Measurements from ENCODE around the gene ANTXR1. TPM values are rescaled to one million over a fixed set of nuclear protein-coding genes. Genes with fewer than 3 reads are reported as not detected.

Gene ANTXR1
- total and polyA plus RNA-seq, 2 of the 8 experiments (the other 6 are each of a cell fraction or from before 2014, with no cell fraction given) = 15.8 to 44.3 TPM

DNA sequence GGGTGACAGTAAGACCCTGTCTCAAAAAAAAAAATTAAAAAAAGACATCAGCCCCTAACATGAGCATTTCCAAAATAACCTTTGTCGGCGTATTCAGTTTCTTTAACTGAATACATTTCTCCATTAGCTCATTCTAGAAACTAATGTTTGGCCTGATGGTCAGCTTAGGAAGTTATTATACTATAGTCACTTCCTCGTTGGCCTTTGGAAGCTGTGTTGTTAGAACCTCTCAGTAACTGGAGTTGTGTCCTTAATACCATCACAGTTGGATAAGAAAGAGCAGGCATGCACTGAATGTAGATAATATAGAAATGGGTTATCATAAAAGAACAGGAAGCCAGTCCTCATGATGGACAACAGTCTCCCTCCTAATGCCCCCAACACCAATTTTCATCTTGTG lies 112.8 kb downstream of the ANTXR1 start:
- no peaks in the 10 kb centered on the region; a peak in 1 of 7 replicates for H3K27me3 ChIP-seq (replicated peaks in 1 of 4; ENCODE audit: control insufficient read depth in 3 of 4, extremely low read depth in 1 of 4, insufficient read depth in 3 of 4, low read length in 3 of 4)
- H2BK15ac ChIP-seq (ENCODE audit: low read length) = no peak overlapping the region
- H4K91ac ChIP-seq (replicated peaks; ENCODE audit: insufficient read length, low read length) = no peak overlapping the region
- peaks cover 0 to 8% (median 2%) of the 10 kb centered on the region in 4 experiments; a peak in 2 of 8 replicates for H3K36me3 ChIP-seq (ENCODE audit: control insufficient read depth in 2 of 4, insufficient read depth in 4 of 4, low read length in 3 of 4)
- WGBS, 2 experiments (ENCODE audit: extremely low coverage in 1 of 2, insufficient coverage in 1 of 2, insufficient read length in 1 of 2, insufficient replicate concordance in 2 of 2, low coverage in 1 of 2, low lambda C conversion rate in 2 of 2, missing lambda C conversion rate in 1 of 2) = 92% methylated on average over 3 of the region's 3 CpGs; no CpG with 5 or more reads in 1 of the 2 experiments
- H2BK120ac ChIP-seq (replicated peaks; ENCODE audit: low read depth, low read length) = no peak overlapping the region
- DNase-seq (ENCODE audit: low read depth in 1 of 2, low spot score in 2 of 2) (no peak), FAIRE-seq (no peak)
- H3K4me1 ChIP-seq (replicated peaks in 1 of 4; ENCODE audit: control insufficient read depth in 3 of 4, insufficient read depth in 4 of 4, low read length in 3 of 4) = no peaks in the 10 kb centered on the region
- H3K4ac ChIP-seq (replicated peaks; ENCODE audit: insufficient read length, low read depth, low read length) = no peak overlapping the region
- H3K23me2 ChIP-seq (ENCODE audit: low read depth, low read length) = no peaks in the 10 kb centered on the region
- no peak overlapping the region for H2AFZ ChIP-seq (ENCODE audit: low read length)
- no peak overlapping the region for H3K27ac ChIP-seq (ENCODE audit: low read depth, low read length)
- no peak overlapping the region for H2BK12ac ChIP-seq (ENCODE audit: low read depth, low read length)
- no peak overlapping the region for H4K5ac ChIP-seq (ENCODE audit: insufficient read length, low read depth, low read length)
- H3K9ac ChIP-seq (replicated peaks in 1 of 4; ENCODE audit: extremely low read depth in 1 of 4, low read depth in 3 of 4, low read length in 3 of 4) = no peak overlapping the region
- H3K9me3 ChIP-seq (ENCODE audit: insufficient read depth in 2 of 2, low read depth in 1 of 2, low read length in 1 of 2) = no peaks in the 10 kb centered on the region
- no peaks in the 10 kb centered on the region for H4K20me1 ChIP-seq (replicated peaks in 1 of 2; ENCODE audit: control insufficient read depth in 1 of 2, insufficient read depth in 2 of 2, low read length in 2 of 2)
- H3K4me3 ChIP-seq (ENCODE audit: extremely low read depth in 1 of 4, insufficient read depth in 2 of 4, low read depth in 3 of 4, low read length in 4 of 4) = no peak overlapping the region
- no peak overlapping the region for H4K8ac ChIP-seq (ENCODE audit: extremely low read depth, insufficient read depth, low read length)
- no peak overlapping the region for H2BK20ac ChIP-seq (ENCODE audit: low read length)
- no peaks in the 10 kb centered on the region for H3K79me1 ChIP-seq (ENCODE audit: low read depth, low read length)
- H2AK5ac ChIP-seq (ENCODE audit: low read depth, low read length) = no peak overlapping the region
- POLR2A ChIA-PET (ENCODE audit: partially characterized antibody) = no interaction called here
- CTCF ChIA-PET (ENCODE audit: partially characterized antibody) = interaction anchor here (1.0 kb wide), 1 partner anchor 28 kb away, joined by 3 read pairs; no protein-coding TSS in a partner anchor
- H3K56ac ChIP-seq (replicated peaks; ENCODE audit: insufficient read length, low read depth, low read length) = no peak overlapping the region
- no peak overlapping the region for H3K14ac ChIP-seq (ENCODE audit: insufficient read length)
- no peaks in the 10 kb centered on the region for H3K79me2 ChIP-seq (ENCODE audit: control insufficient read depth in 1 of 2, insufficient read depth in 2 of 2, low read length in 2 of 2)
- no peak overlapping the region for H3K18ac ChIP-seq (ENCODE audit: extremely low read depth, low read length)
- H2BK5ac ChIP-seq (ENCODE audit: low read depth, low read length) = no peak overlapping the region
- no peak overlapping the region for H3K4me2 ChIP-seq (ENCODE audit: insufficient read depth in 1 of 2, low read depth in 2 of 2, low read length in 2 of 2)
- H3K23ac ChIP-seq (ENCODE audit: insufficient read length) = no peak overlapping the region
- no peak for TF ChIP-seq YY1 (IDR thresholded peaks at IDR 0.05; ENCODE audit: low read depth, low read length)
- no peak for TF ChIP-seq CTBP2 (IDR thresholded peaks at IDR 0.05; ENCODE audit: borderline replicate concordance, insufficient read depth, insufficient read length, low read length)
- TF ChIP-seq ASH2L (IDR thresholded peaks at IDR 0.05; ENCODE audit: low read length) = no peak
- TF ChIP-seq CEBPB (IDR thresholded peaks at IDR 0.05; ENCODE audit: low read depth, low read length) = no peak
- TF ChIP-seq RBBP5 (IDR thresholded peaks at IDR 0.05; ENCODE audit: borderline replicate concordance, low read depth, low read length) = no peak
- no peak for TF ChIP-seq KDM4A (IDR thresholded peaks at IDR 0.05; ENCODE audit: low read depth, low read length, severe bottlenecking)
- TF ChIP-seq KDM1A (IDR thresholded peaks at IDR 0.05; ENCODE audit: borderline replicate concordance, low read length) = no peak
- TF ChIP-seq SIX5 (IDR thresholded peaks at IDR 0.05; ENCODE audit: low read depth, low read length) = no peak
- TF ChIP-seq SUZ12 (IDR thresholded peaks at IDR 0.05; ENCODE audit: low read length) = no peak
- TF ChIP-seq SIRT6 (IDR thresholded peaks at IDR 0.05; ENCODE audit: low read length) = no peak
- TF ChIP-seq SP2 (IDR thresholded peaks at IDR 0.05; ENCODE audit: low read length) = no peak
- TF ChIP-seq CBX8 (IDR thresholded peaks at IDR 0.05; ENCODE audit: borderline replicate concordance, low read depth, low read length) = no peak
- TF ChIP-seq NRF1 (IDR thresholded peaks at IDR 0.05; ENCODE audit: low read depth, low read length) = no peak
- no peak for TF ChIP-seq FOSL1 (IDR thresholded peaks at IDR 0.05; ENCODE audit: insufficient read depth, low read depth, low read length)
- no peak for TF ChIP-seq SRF (IDR thresholded peaks at IDR 0.05; ENCODE audit: low read depth, low read length)
- no peak for TF ChIP-seq TEAD4 (IDR thresholded peaks at IDR 0.05; ENCODE audit: low read depth, low read length)

All from H1 (cell line).